SK-N-SH (cell line): Measurements from ENCODE around the gene SMYD4. TPM values are rescaled to one million over a fixed set of nuclear protein-coding genes. Genes with fewer than 3 reads are reported as not detected.

Source experiments
- CTCF ChIA-PET: fragments of 300-600, 350-600 bp; formaldehyde crosslinking; extraction: SDS; loops from one replicate; lab custom pipeline; 2021; lab: Yijun Ruan, JAX
- POLR2A ChIA-PET: fragments of 350-600 bp; sonication (Branson Sonifier 250); formaldehyde crosslinking; extraction: SDS; loops from one replicate; lab custom pipeline; 2020; ENCODE audit warnings: antibody characterized with exemption, inconsistent platforms; lab: Yijun Ruan, JAX
- DNase-seq: peaks from one replicate; pipeline ENCODE4 v3.0.0; 2012
- H2AFZ ChIP-seq: fragments of 200-600 bp; sonication (generic); 2 replicates; pipeline ENCODE4 v1.8.1; 2016; ENCODE audit warnings: antibody characterized with exemption, mild to moderate bottlenecking, low read depth
- H3F3A ChIP-seq: fragments of 200-600 bp; sonication (generic); replicated peaks from 2 replicates; pipeline ENCODE3; 2016; ENCODE audit warnings: antibody characterized with exemption, mild to moderate bottlenecking; ENCODE audit not compliant: insufficient read depth
- H3K27ac ChIP-seq, 2 experiments: fragments of 200-500 bp in 1 of 2; fragments of 200-600 bp in 1 of 2; sonication (Bioruptor generic) in 1 of 2; sonication (generic), shearing (Covaris generic) in 1 of 2; 2 replicates each; pipeline versions ENCODE4 v1.5.1 to v1.6.1; 2014 to 2016; ENCODE audit warnings: low read depth in 2 of 2, inconsistent platforms in 1 of 2, low read length in 1 of 2, mild to moderate bottlenecking in 1 of 2, mixed read lengths in 1 of 2
- H3K27me3 ChIP-seq: fragments of 200-600 bp; sonication (generic), shearing (Covaris generic); 2 replicates; pipeline ENCODE4 v1.6.1; 2016; ENCODE audit warnings: mixed run types; ENCODE audit not compliant: insufficient read depth
- H3K36me3 ChIP-seq, 2 experiments: fragments of 200-500 bp in 1 of 2; fragments of 200-600 bp in 1 of 2; sonication (Bioruptor generic) in 1 of 2; sonication (generic) in 1 of 2; replicated peaks in 1 of 2; 2 replicates each; pipeline versions ENCODE3 to v1.5.1; 2014 to 2016; ENCODE audit warnings: low read length in 1 of 2, mild to moderate bottlenecking in 1 of 2; ENCODE audit not compliant: insufficient read depth in 2 of 2, control insufficient read depth in 1 of 2
- H3K4me1 ChIP-seq, 2 experiments: fragments of 200-500 bp in 1 of 2; fragments of 200-600 bp in 1 of 2; sonication (Bioruptor generic) in 1 of 2; sonication (generic), shearing (Covaris generic) in 1 of 2; 2 replicates each; pipeline versions ENCODE4 v1.5.1 to v1.6.1; 2014 to 2016; ENCODE audit warnings: low read depth in 1 of 2, low read length in 1 of 2, mixed run types in 1 of 2; ENCODE audit not compliant: insufficient read depth in 2 of 2, control insufficient read depth in 1 of 2
- H3K4me2 ChIP-seq: fragments of 200-600 bp; sonication (generic), shearing (Covaris generic); 2 replicates; pipeline ENCODE4 v1.6.1; 2017; ENCODE audit warnings: mixed run types
- H3K4me3 ChIP-seq, 2 experiments: fragments of 200-500 bp in 1 of 2; fragments of 200-600 bp in 1 of 2; sonication (Bioruptor generic) in 1 of 2; sonication (generic), shearing (Covaris generic) in 1 of 2; 2 replicates each; pipeline versions ENCODE4 v1.5.1 to v1.8.1; 2014 to 2016; ENCODE audit warnings: low read depth in 2 of 2, inconsistent platforms in 1 of 2, low read length in 1 of 2, mild to moderate bottlenecking in 1 of 2, mixed read lengths in 1 of 2, moderate library complexity in 1 of 2
- H3K79me2 ChIP-seq: fragments of 200-600 bp; sonication (generic); 2 replicates; pipeline ENCODE4 v1.8.1; 2017; ENCODE audit warnings: mild to moderate bottlenecking; ENCODE audit not compliant: insufficient read depth
- H3K9ac ChIP-seq: fragments of 200-600 bp; sonication (generic); 2 replicates; pipeline ENCODE4 v1.6.1; 2017; ENCODE audit warnings: mixed run types
- H3K9me2 ChIP-seq: fragments of 200-600 bp; sonication (generic); 2 replicates; pipeline ENCODE4 v1.6.1; 2017; ENCODE audit warnings: mixed run types
- H3K9me3 ChIP-seq: fragments of 200-600 bp; sonication (generic); 2 replicates; pipeline ENCODE4 v1.6.1; 2017; ENCODE audit warnings: mixed run types, mild to moderate bottlenecking, moderate library complexity
- H4K20me1 ChIP-seq: fragments of 200-600 bp; sonication (generic); 2 replicates; pipeline ENCODE4 v1.6.1; 2017; ENCODE audit warnings: mild to moderate bottlenecking, mixed run types; ENCODE audit not compliant: insufficient read depth
- CHD2 ChIP-seq: fragments of 150-350 bp; IDR thresholded peaks from 2 replicates; pipeline ENCODE4 v1.6.1; 2018; ENCODE audit warnings: low read length; ENCODE audit not compliant: partially characterized antibody
- ELF1 ChIP-seq: IDR thresholded peaks from 2 replicates; pipeline ENCODE4 v1.4.0; 2012
- EP300 ChIP-seq, 2 experiments: IDR thresholded peaks; 2 replicates each; pipeline versions ENCODE4 v1.4.0 to v1.6.1; 2012; ENCODE audit warnings: borderline replicate concordance in 1 of 2, low read depth in 1 of 2, low read length in 1 of 2
- FOSL2 ChIP-seq: IDR thresholded peaks from 2 replicates; pipeline ENCODE4 v1.4.0; 2012; ENCODE audit warnings: low read depth, mild to moderate bottlenecking, moderate library complexity, borderline replicate concordance
- FOXM1 ChIP-seq: IDR thresholded peaks from 2 replicates; pipeline ENCODE4 v1.4.0; 2012; ENCODE audit warnings: low read depth, mild to moderate bottlenecking
- GATA2 ChIP-seq: sonication (generic); formaldehyde crosslinking; IDR thresholded peaks from 2 replicates; pipeline ENCODE4 v1.5.0; 2020; ENCODE audit warnings: mild to moderate bottlenecking, missing genetic modification reagents
- JUND ChIP-seq: IDR thresholded peaks from 2 replicates; pipeline ENCODE4 v1.4.0; 2012
- MXI1 ChIP-seq: IDR thresholded peaks from 2 replicates; pipeline ENCODE4 v1.6.1; 2012; ENCODE audit warnings: mild to moderate bottlenecking, low read depth, low read length, improper control_type of control experiment
- NFIC ChIP-seq: IDR thresholded peaks from 2 replicates; pipeline ENCODE4 v1.4.0; 2012; ENCODE audit warnings: borderline replicate concordance
- NRF1 ChIP-seq: IDR thresholded peaks from 2 replicates; pipeline ENCODE4 v1.6.1; 2012; ENCODE audit warnings: low read depth, mild to moderate bottlenecking, low read length
- PBX3 ChIP-seq: IDR thresholded peaks from 2 replicates; pipeline ENCODE4; 2012
- POLR2AphosphoS5 ChIP-seq: IDR thresholded peaks from 2 replicates; pipeline ENCODE4 v1.6.1; 2012; ENCODE audit warnings: low read depth, low read length
- REST ChIP-seq: IDR thresholded peaks from 2 replicates; pipeline ENCODE4 v1.6.1; 2012; ENCODE audit warnings: mild to moderate bottlenecking, low read depth, low read length, moderate library complexity
- RFX5 ChIP-seq: IDR thresholded peaks from 2 replicates; pipeline ENCODE4 v1.6.1; 2012; ENCODE audit warnings: mild to moderate bottlenecking, improper control_type of control experiment, low read length
- RXRA ChIP-seq: IDR thresholded peaks from 2 replicates; pipeline ENCODE4 v1.4.0; 2012; ENCODE audit warnings: low read depth, mild to moderate bottlenecking, borderline replicate concordance
- SIN3A ChIP-seq: IDR thresholded peaks from 2 replicates; pipeline ENCODE4 v1.6.1; 2012; ENCODE audit warnings: low read depth, mild to moderate bottlenecking, low read length, moderate library complexity, borderline replicate concordance
- TCF12 ChIP-seq: IDR thresholded peaks from 2 replicates; pipeline ENCODE4 v1.4.0; 2012
- TEAD4 ChIP-seq: IDR thresholded peaks from 2 replicates; pipeline ENCODE4 v1.4.0; 2012; ENCODE audit warnings: mild to moderate bottlenecking, borderline replicate concordance; ENCODE audit not compliant: insufficient read depth
- USF1 ChIP-seq: IDR thresholded peaks from 2 replicates; pipeline ENCODE4 v1.4.0; 2012; ENCODE audit warnings: low read depth, borderline replicate concordance
- USF2 ChIP-seq: fragments of 150-350 bp; IDR thresholded peaks from 2 replicates; pipeline ENCODE4 v1.6.1; 2017; ENCODE audit warnings: antibody characterized with exemption, low read length, low read depth, borderline replicate concordance
- YY1 ChIP-seq: IDR thresholded peaks from 2 replicates; pipeline ENCODE4 v1.4.0; 2012; ENCODE audit warnings: low read depth, mild to moderate bottlenecking
- WGBS: methylation state at CpG from one replicate; pipeline ENCODE4 v1.1.6; 2017; ENCODE audit warnings: low lambda C conversion rate; 5-methylcytosine and 5-hydroxymethylcytosine counted together
- polyA plus RNA-seq, 3 experiments: library from polyadenylated mRNA; depleted of rRNA; stranded (reverse); fragments of >200 nt; gene quantifications; 2 replicates each; pipeline ENCODE4 v1.2.3, GENCODE V29; 2012

The SMYD4 gene
- polyA plus RNA-seq, 1 of the 3 experiments (the other 2 are of a cell fraction): 4.9 TPM

- H4K20me1 ChIP-seq: no peaks in the 10 kb centered on the region
- H3K27ac ChIP-seq: peak overlapping the region; percentile 34 to 36; a peak in 3 of 4 replicates
- H3K4me2 ChIP-seq: no peak overlapping the region
- DNase-seq: no peak
- peaks cover 32% of the 10 kb centered on the region for H3F3A ChIP-seq
- 55% methylated on average over 5 of the region's 5 CpGs for WGBS
- H3K4me1 ChIP-seq: peaks cover 22 to 26% of the 10 kb centered on the region in 2 experiments
- no peaks in the 10 kb centered on the region for H3K9me2 ChIP-seq
- no peak for TF ChIP-seq GATA2 (CRISPR knock-in tag)
- TF ChIP-seq TCF12: no peak
- no peak overlapping the region; the same call in 1 of the 2 replicates for H2AFZ ChIP-seq
- POLR2A ChIA-PET: no interaction called here
- peaks cover 3 to 14% of the 10 kb centered on the region in 2 experiments for H3K36me3 ChIP-seq
- CTCF ChIA-PET: interaction anchor here (0.9 to 1.9 kb wide), 4 partner anchors 30 to 265 kb away, joined by 3 to 11 read pairs (median 3); partner anchors contain the start of gene HIC1
- H3K9ac ChIP-seq: no peak overlapping the region
- H3K4me3 ChIP-seq: no peak overlapping the region
- no peaks in the 10 kb centered on the region for H3K9me3 ChIP-seq
- H3K79me2 ChIP-seq: peaks cover 36% of the 10 kb centered on the region; the same call in 1 of the 2 replicates
- no peaks in the 10 kb centered on the region for H3K27me3 ChIP-seq
These were observed 39.8 kb downstream of the SMYD4 start for GRCh38 chr17:1789936-1790335.

GRCh38 chr17:1787301-1787902, 42.3 kb downstream of the SMYD4 start:
- no peak overlapping the region for H3K4me3 ChIP-seq
- peak overlapping the region; percentile 71 for H3K4me2 ChIP-seq
- H3K36me3 ChIP-seq: peaks cover 6 to 13% of the 10 kb centered on the region in 2 experiments
- H3K4me1 ChIP-seq: peaks cover 16 to 22% of the 10 kb centered on the region in 2 experiments
- no peaks in the 10 kb centered on the region for H3K9me3 ChIP-seq
- ChIA-PET CTCF (interaction anchor here (7.9 kb wide), 1 partner anchor 69 kb away, joined by 112 read pairs; no protein-coding TSS in a partner anchor), POLR2A (no interaction called here)
- H3F3A ChIP-seq: peaks cover 26% of the 10 kb centered on the region
- peaks cover 24% of the 10 kb centered on the region; the same call in 1 of the 2 replicates for H3K79me2 ChIP-seq
- peak overlapping the region; percentile 47; the same call in 1 of the 2 replicates for H3K9ac ChIP-seq
- peak overlapping the region; percentile 39; the same call in 1 of the 2 replicates for H2AFZ ChIP-seq
- peak; percentile 52 for DNase-seq
- H3K9me2 ChIP-seq: no peaks in the 10 kb centered on the region
- H4K20me1 ChIP-seq: no peaks in the 10 kb centered on the region
- H3K27ac ChIP-seq: peak overlapping the region; percentile 72 to 93
- H3K27me3 ChIP-seq: no peaks in the 10 kb centered on the region
- WGBS: 49% methylated on average over 16 of the region's 16 CpGs
- peak; percentile 59; the same call in 1 of the 2 replicates for TF ChIP-seq SIN3A
- no peak for TF ChIP-seq FOXM1
- 0 out of 2 replicates have a peak, but pooled peaks have one; percentile 12 for TF ChIP-seq REST
- TF ChIP-seq USF1: no peak
- TF ChIP-seq NRF1: no peak
- TF ChIP-seq MXI1: no peak
- peak; percentile 67; the same call in 1 of the 2 replicates for TF ChIP-seq RXRA
- peak; percentile 100 for TF ChIP-seq FOSL2
- TF ChIP-seq TEAD4: no peak
- TF ChIP-seq RFX5: no peak
- no peak for TF ChIP-seq GATA2 (CRISPR knock-in tag)
- TF ChIP-seq EP300 (IDR thresholded peaks at IDR 0.05; ENCODE audit: borderline replicate concordance in 1 of 2, low read depth in 1 of 2, low read length in 1 of 2): peak in 1 of 2 experiments; percentile 44; a peak in 1 of 4 replicates
- TF ChIP-seq USF2: no peak
- no peak for TF ChIP-seq CHD2
- peak; percentile 98 for TF ChIP-seq PBX3
- no peak for TF ChIP-seq YY1
- TF ChIP-seq JUND: peak; percentile 99
- peak; percentile 68 for TF ChIP-seq POLR2AphosphoS5
- TF ChIP-seq NFIC: 0 out of 2 replicates have a peak, but pooled peaks have one; percentile 56
- no peak for TF ChIP-seq ELF1
- TF ChIP-seq TCF12: peak; percentile 86
